Measurements from ENCODE around the gene IGSF8. TPM values are rescaled to one million over a fixed set of nuclear protein-coding genes. Genes with fewer than 3 reads are reported as not detected.

IGSF8 gene
- total and polyA plus RNA-seq, 2 of the 8 experiments (the other 6 are each of a cell fraction or from before 2014, with no cell fraction given), result 69.6 to 132 TPM

DNA sequence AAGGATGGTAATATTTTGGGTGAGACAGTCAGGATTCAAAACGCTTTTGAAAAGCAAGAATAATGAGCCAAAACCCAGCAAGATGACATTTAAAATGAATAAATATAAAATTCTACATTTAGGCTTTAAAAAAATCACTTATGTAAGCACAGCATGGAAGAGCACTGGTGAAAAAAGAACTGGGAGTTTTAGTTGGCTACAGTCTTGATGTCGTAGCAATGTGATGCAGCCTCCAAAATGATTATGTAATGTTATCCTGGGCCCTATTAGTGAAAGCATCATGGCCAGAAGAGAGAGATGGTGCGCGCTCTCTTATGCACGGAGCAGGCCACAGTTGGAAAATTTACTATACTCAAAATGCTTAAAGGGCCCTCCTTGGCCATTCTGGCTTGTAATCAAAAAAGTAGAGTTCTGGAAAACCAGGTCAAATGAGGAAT lies 11.9 kb downstream of the IGSF8 start:
- peaks cover 0 to 33% (median 26%) of the 10 kb centered on the region in 4 experiments; a peak in 6 of 7 replicates for H3K27me3 ChIP-seq (replicated peaks in 1 of 4; ENCODE audit: control insufficient read depth in 3 of 4, extremely low read depth in 1 of 4, insufficient read depth in 3 of 4, low read length in 3 of 4)
- WGBS, 2 experiments (ENCODE audit: extremely low coverage in 1 of 2, insufficient coverage in 1 of 2, insufficient read length in 1 of 2, insufficient replicate concordance in 2 of 2, low coverage in 1 of 2, low lambda C conversion rate in 2 of 2, missing lambda C conversion rate in 1 of 2), result 93% methylated on average over 5 of the region's 5 CpGs; no CpG with 5 or more reads in 1 of the 2 experiments
- no peak for TF ChIP-seq RFX5 (IDR thresholded peaks at IDR 0.05; ENCODE audit: borderline replicate concordance, low read depth, low read length)
- TF ChIP-seq CHD1 (IDR thresholded peaks at IDR 0.05; ENCODE audit: low read depth, low read length), result no peak
- no peak for TF ChIP-seq POLR2AphosphoS5 (IDR thresholded peaks at IDR 0.05; ENCODE audit: low read depth, low read length)
- TF ChIP-seq MAFK (IDR thresholded peaks at IDR 0.05; ENCODE audit: low read depth, low read length), result no peak
- TF ChIP-seq RNF2 (IDR thresholded peaks at IDR 0.05; ENCODE audit: borderline replicate concordance, low read depth, low read length, missing control alignments, poor library complexity, severe bottlenecking), result no peak
- TF ChIP-seq ZNF274 (IDR thresholded peaks at IDR 0.05; ENCODE audit: borderline replicate concordance, extremely low read depth, low read length), result no peak
- no peak for TF ChIP-seq TAF1 (IDR thresholded peaks at IDR 0.05; ENCODE audit: low read depth, low read length)
- TF ChIP-seq, protein P1, sequence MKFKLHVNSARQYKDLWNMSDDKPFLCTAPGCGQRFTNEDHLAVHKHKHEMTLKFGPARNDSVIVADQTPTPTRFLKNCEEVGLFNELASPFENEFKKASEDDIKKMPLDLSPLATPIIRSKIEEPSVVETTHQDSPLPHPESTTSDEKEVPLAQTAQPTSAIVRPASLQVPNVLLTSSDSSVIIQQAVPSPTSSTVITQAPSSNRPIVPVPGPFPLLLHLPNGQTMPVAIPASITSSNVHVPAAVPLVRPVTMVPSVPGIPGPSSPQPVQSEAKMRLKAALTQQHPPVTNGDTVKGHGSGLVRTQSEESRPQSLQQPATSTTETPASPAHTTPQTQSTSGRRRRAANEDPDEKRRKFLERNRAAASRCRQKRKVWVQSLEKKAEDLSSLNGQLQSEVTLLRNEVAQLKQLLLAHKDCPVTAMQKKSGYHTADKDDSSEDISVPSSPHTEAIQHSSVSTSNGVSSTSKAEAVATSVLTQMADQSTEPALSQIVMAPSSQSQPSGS (IDR thresholded peaks at IDR 0.05; ENCODE audit: low read length), result no peak
- TF ChIP-seq POLR2A (IDR thresholded peaks at IDR 0.05; ENCODE audit: control extremely low read depth in 1 of 2, low read depth in 2 of 2, low read length in 2 of 2), result no peak
- TF ChIP-seq TEAD4 (IDR thresholded peaks at IDR 0.05; ENCODE audit: low read depth, low read length), result no peak
- TF ChIP-seq SP4 (IDR thresholded peaks at IDR 0.05; ENCODE audit: low read length), result no peak
- TF ChIP-seq SIN3A (conservative IDR thresholded peaks at IDR 0.05 in 1 of 2, IDR thresholded peaks at IDR 0.05 in 1 of 2; ENCODE audit: low read depth in 1 of 2, low read length in 2 of 2), result no peak

More for the DNA sequence above, 11.9 kb downstream of the IGSF8 start:
- no peak overlapping the region for H3K4me2 ChIP-seq (ENCODE audit: insufficient read depth in 1 of 2, low read depth in 2 of 2, low read length in 2 of 2)
- no peak overlapping the region for H4K91ac ChIP-seq (replicated peaks; ENCODE audit: insufficient read length, low read length)
- ChIA-PET CTCF (ENCODE audit: partially characterized antibody) (interaction anchor here (0.6 to 50.1 kb wide), 29 partner anchors 9 to 205 kb away, joined by 3 to 1874 read pairs (median 6); partner anchors contain the start of genes ATP1A2, IGSF8, KCNJ10 and PIGM), POLR2A (ENCODE audit: partially characterized antibody) (interaction anchor here (0.7 to 4.6 kb wide), 7 partner anchors 11 to 166 kb away, joined by 3 to 39 read pairs (median 5); partner anchors contain the start of gene IGSF8)
- no peak overlapping the region for H2AK5ac ChIP-seq (ENCODE audit: low read depth, low read length)
- no peak overlapping the region for H2BK120ac ChIP-seq (replicated peaks; ENCODE audit: low read depth, low read length)
- no peak overlapping the region for H3K4ac ChIP-seq (replicated peaks; ENCODE audit: insufficient read length, low read depth, low read length)
- H2BK5ac ChIP-seq (ENCODE audit: low read depth, low read length), result no peak overlapping the region
- no peak overlapping the region for H3K27ac ChIP-seq (ENCODE audit: low read depth, low read length)
- peaks cover 0 to 5% (median 3%) of the 10 kb centered on the region in 4 experiments; a peak in 4 of 7 replicates for H3K4me1 ChIP-seq (replicated peaks in 1 of 4; ENCODE audit: control insufficient read depth in 3 of 4, insufficient read depth in 4 of 4, low read length in 3 of 4)
- no peak for FAIRE-seq
- no peak overlapping the region for H3K18ac ChIP-seq (ENCODE audit: extremely low read depth, low read length)
- H3K79me2 ChIP-seq (ENCODE audit: control insufficient read depth in 1 of 2, insufficient read depth in 2 of 2, low read length in 2 of 2), result no peaks in the 10 kb centered on the region
- H2AFZ ChIP-seq (ENCODE audit: low read length), result no peak overlapping the region
- no peaks in the 10 kb centered on the region; the same call in 1 of the 2 replicates for H3K79me1 ChIP-seq (ENCODE audit: low read depth, low read length)
- no peak overlapping the region for H3K23ac ChIP-seq (ENCODE audit: insufficient read length)
- no peak overlapping the region for H2BK15ac ChIP-seq (ENCODE audit: low read length)
- no peak overlapping the region for H3K9ac ChIP-seq (replicated peaks in 1 of 4; ENCODE audit: extremely low read depth in 1 of 4, low read depth in 3 of 4, low read length in 3 of 4)
- peaks cover 0 to 4% of the 10 kb centered on the region in 2 experiments; a peak in 1 of 4 replicates for H3K9me3 ChIP-seq (ENCODE audit: insufficient read depth in 2 of 2, low read depth in 1 of 2, low read length in 1 of 2)
- H3K36me3 ChIP-seq (ENCODE audit: control insufficient read depth in 2 of 4, insufficient read depth in 4 of 4, low read length in 3 of 4), result peaks cover 0 to 7% (median 3%) of the 10 kb centered on the region in 4 experiments; a peak in 5 of 8 replicates
- H4K20me1 ChIP-seq (replicated peaks in 1 of 2; ENCODE audit: control insufficient read depth in 1 of 2, insufficient read depth in 2 of 2, low read length in 2 of 2), result no peaks in the 10 kb centered on the region
- H4K8ac ChIP-seq (ENCODE audit: extremely low read depth, insufficient read depth, low read length), result no peak overlapping the region
- no peak overlapping the region for H3K56ac ChIP-seq (replicated peaks; ENCODE audit: insufficient read length, low read depth, low read length)
- no peak overlapping the region for H2BK20ac ChIP-seq (ENCODE audit: low read length)
- H4K5ac ChIP-seq (ENCODE audit: insufficient read length, low read depth, low read length), result no peak overlapping the region
- no peak for DNase-seq (ENCODE audit: low read depth in 1 of 2, low spot score in 2 of 2)
- no peak overlapping the region for H3K4me3 ChIP-seq (ENCODE audit: extremely low read depth in 1 of 4, insufficient read depth in 2 of 4, low read depth in 3 of 4, low read length in 4 of 4)
- H2BK12ac ChIP-seq (ENCODE audit: low read depth, low read length), result no peak overlapping the region
- no peaks in the 10 kb centered on the region; the same call in 1 of the 2 replicates for H3K23me2 ChIP-seq (ENCODE audit: low read depth, low read length)
- H3K14ac ChIP-seq (ENCODE audit: insufficient read length), result no peak overlapping the region

Data from H1 (cell line).